NK-92 (cell line): ENCODE results near the gene PHPT1.
"Not testable (repeated sequence)": the region's sequence is repeated elsewhere in the genome, so short reads cannot be mapped to it uniquely, and the experiment has no call there.

Source experiments
- DNase-seq: peaks from one replicate; lab custom pipeline; 2025; ENCODE audit not compliant: unreplicated experiment; lab: John Stamatoyannopoulos, UW

Gene PHPT1

GRCh38 chr9:136882947-136883283, 33.7 kb downstream of the PHPT1 start:
- not testable (repeated sequence) for DNase-seq

GRCh38 chr9:136883670-136884069, 34.5 kb downstream of the PHPT1 start:
- not testable (repeated sequence) for DNase-seq

GRCh38 chr9:136885950-136886578, 36.9 kb downstream of the PHPT1 start, which contains the start of gene TRAF2:
Gene TRAF2 (plus strand): TSS chr9:136886516. CDS start chr9:136898741, 12,225 bp downstream.
- DNase-seq = peak; percentile 55

GRCh38 chr9:136886610-136887597, 37.7 kb downstream of the PHPT1 start:
- DNase-seq = no peak

GRCh38 chr9:136888454-136888853, 39.2 kb downstream of the PHPT1 start:
- no peak for DNase-seq

- DNase-seq = no peak
Measured at GRCh38 chr9:136889858-136890257, 40.6 kb downstream of the PHPT1 start.

- no peak for DNase-seq
Measured at GRCh38 chr9:136890661-136891060, 41.5 kb downstream of the PHPT1 start.

GRCh38 chr9:136896027-136896426, 46.8 kb downstream of the PHPT1 start:
- DNase-seq = no peak

- DNase-seq = no peak
Measured at GRCh38 chr9:136898483-136899100, 49.4 kb downstream of the PHPT1 start.

GRCh38 chr9:136899196-136899595, 50.0 kb downstream of the PHPT1 start:
- DNase-seq = no peak

- DNase-seq = no peak
Measured at GRCh38 chr9:136900556-136900955, 51.3 kb downstream of the PHPT1 start.
